Measurements from ENCODE around the gene GRPEL1.

DNA sequence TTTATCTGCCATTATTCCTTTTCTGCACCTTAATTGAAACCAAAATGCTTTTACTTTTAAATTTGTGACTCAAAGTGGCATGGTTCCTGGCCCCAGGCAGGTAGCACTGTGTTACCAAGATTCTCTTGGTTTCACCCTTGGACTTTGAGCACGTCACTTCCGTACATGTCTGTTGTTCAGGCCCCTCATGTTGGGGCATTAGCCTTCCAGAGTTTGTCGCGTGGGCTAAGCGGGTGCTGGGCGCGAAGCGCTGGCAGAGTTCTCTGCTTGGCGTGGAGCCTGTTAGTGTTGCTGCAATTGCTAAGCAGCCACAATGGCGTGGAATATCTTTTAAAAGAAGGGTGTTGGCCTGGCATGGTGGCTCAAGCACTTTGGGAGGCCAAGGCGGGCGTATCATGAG, 38.7 kb downstream of the GRPEL1 start:
- TF ChIP-seq, protein P1, sequence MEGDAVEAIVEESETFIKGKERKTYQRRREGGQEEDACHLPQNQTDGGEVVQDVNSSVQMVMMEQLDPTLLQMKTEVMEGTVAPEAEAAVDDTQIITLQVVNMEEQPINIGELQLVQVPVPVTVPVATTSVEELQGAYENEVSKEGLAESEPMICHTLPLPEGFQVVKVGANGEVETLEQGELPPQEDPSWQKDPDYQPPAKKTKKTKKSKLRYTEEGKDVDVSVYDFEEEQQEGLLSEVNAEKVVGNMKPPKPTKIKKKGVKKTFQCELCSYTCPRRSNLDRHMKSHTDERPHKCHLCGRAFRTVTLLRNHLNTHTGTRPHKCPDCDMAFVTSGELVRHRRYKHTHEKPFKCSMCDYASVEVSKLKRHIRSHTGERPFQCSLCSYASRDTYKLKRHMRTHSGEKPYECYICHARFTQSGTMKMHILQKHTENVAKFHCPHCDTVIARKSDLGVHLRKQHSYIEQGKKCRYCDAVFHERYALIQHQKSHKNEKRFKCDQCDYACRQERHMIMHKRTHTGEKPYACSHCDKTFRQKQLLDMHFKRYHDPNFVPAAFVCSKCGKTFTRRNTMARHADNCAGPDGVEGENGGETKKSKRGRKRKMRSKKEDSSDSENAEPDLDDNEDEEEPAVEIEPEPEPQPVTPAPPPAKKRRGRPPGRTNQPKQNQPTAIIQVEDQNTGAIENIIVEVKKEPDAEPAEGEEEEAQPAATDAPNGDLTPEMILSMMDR (IDR thresholded peaks at IDR 0.05) = no peak
- TF ChIP-seq, protein P2, sequence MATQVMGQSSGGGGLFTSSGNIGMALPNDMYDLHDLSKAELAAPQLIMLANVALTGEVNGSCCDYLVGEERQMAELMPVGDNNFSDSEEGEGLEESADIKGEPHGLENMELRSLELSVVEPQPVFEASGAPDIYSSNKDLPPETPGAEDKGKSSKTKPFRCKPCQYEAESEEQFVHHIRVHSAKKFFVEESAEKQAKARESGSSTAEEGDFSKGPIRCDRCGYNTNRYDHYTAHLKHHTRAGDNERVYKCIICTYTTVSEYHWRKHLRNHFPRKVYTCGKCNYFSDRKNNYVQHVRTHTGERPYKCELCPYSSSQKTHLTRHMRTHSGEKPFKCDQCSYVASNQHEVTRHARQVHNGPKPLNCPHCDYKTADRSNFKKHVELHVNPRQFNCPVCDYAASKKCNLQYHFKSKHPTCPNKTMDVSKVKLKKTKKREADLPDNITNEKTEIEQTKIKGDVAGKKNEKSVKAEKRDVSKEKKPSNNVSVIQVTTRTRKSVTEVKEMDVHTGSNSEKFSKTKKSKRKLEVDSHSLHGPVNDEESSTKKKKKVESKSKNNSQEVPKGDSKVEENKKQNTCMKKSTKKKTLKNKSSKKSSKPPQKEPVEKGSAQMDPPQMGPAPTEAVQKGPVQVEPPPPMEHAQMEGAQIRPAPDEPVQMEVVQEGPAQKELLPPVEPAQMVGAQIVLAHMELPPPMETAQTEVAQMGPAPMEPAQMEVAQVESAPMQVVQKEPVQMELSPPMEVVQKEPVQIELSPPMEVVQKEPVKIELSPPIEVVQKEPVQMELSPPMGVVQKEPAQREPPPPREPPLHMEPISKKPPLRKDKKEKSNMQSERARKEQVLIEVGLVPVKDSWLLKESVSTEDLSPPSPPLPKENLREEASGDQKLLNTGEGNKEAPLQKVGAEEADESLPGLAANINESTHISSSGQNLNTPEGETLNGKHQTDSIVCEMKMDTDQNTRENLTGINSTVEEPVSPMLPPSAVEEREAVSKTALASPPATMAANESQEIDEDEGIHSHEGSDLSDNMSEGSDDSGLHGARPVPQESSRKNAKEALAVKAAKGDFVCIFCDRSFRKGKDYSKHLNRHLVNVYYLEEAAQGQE (IDR thresholded peaks at IDR 0.05; ENCODE audit: insufficient read depth in 1 of 2, low read depth in 2 of 2, low read length in 1 of 2) = no peak
